HG03175 (cell line): Measurements from ENCODE around the gene PTCSC3.
"Not testable (repeated sequence)": the region's sequence is repeated elsewhere in the genome, so short reads cannot be mapped to it uniquely, and the experiment has no call there.

ENCODE experiments used
- ATAC-seq: cut with Tn5 transposase; IDR thresholded peaks from one replicate; pipeline ENCODE4 v1.9.1; 2021; ENCODE audit warnings: mild to moderate bottlenecking, moderate library complexity; ENCODE audit not compliant: unreplicated experiment

The PTCSC3 gene

DNA sequence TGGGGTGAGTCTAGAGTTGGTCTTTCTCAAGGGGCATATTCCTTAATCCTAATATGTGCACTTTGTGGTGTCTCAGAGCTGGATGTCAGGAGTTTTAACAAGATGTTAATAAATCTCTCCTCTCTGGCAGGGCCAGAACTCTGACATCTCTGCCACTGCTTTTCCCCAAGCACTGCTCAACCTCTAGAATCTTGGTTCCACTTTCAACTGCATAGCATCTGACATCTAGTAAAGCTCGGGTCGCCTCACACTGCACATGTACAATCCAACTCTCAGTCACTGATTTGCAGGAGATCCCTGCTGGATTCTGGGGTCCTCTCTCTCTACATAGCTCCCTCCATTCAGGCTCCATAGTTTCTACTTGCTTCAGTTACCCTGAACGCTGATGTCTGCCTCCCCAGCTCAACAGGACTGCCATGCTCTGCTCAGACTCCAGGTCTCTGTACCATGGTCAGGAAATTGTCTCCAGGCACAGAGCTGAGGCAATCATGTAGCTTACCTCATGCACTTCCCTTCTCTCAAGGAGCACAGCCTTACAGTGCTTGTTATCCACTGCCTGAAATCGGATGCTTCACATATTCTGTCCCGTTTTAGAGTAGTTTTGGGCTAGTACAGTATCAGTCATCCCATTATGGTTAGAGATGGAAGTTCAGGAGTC lies 1.6 kb downstream of the PTCSC3 start:
- no peak for ATAC-seq

- no peak for ATAC-seq
These were observed 3.4 kb downstream of the PTCSC3 start for GRCh38 chr14:36173161-36173560.

DNA sequence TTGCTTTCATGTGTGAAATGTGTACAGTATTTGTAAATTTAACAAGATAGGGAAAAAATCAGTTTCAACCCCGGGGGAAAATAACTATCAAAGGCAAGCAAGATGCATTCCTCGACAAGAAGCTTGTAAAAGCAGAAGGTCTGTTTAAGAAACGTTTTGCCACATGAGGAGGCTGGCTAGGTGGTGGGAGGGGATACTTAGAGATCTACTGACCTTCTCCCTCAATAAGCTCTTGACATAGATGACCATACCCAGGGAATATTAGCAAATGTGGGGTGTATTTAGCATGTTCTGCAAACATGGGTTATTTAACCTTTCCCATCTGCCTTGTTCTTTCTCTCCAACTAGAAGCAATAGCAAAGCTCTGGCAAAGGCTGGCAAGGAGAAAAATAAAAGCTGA lies 4.9 kb downstream of the PTCSC3 start:
- no peak for ATAC-seq

DNA sequence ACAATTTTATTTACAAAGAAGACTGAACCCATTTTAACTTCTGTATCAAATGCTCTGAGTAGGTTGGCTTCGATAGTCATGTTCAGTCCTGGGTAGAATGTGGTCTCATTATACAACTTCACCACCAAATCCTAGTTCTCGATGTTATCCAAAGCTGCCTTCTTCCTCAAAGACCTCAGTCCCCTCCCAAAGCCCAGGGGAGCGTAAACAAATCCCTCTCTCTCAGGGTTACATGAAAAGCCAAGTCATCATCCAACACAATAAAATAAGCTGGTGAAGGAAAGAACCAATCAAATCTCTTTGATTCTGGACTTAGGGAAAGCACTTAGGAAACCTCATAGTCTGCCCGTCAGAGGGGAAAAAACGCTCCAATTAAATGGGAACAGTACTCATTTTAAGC lies 9.1 kb downstream of the PTCSC3 start:
- no peak for ATAC-seq

- ATAC-seq: no peak
These were observed 13.1 kb downstream of the PTCSC3 start for GRCh38 chr14:36163451-36163850.

GRCh38 chr14:36162267-36162666 lies 14.3 kb downstream of the PTCSC3 start:
- no peak for ATAC-seq

GRCh38 chr14:36161776-36162175 lies 14.7 kb downstream of the PTCSC3 start:
- ATAC-seq: no peak

DNA sequence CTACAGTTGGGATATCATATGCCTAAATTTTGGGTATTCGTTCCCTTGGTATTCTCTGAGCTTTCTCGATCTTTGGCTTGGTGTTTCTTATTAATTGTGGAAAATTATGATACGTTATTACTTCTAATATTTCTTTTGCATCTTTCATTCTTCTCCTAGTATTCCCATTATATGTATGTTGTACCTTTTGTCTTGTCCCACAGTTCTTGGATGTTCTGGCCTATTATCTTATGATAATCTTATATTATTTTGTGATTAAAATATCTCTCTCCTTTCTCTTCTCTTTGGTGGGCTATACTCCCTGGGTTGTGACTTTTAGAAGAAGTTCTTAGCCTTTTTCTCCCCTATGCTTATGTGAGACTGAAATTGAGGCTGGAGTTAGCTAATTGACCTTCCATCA lies 25.2 kb downstream of the PTCSC3 start:
- no peak for ATAC-seq

GRCh38 chr14:36134038-36134437 lies 42.5 kb downstream of the PTCSC3 start:
- ATAC-seq: no peak

DNA sequence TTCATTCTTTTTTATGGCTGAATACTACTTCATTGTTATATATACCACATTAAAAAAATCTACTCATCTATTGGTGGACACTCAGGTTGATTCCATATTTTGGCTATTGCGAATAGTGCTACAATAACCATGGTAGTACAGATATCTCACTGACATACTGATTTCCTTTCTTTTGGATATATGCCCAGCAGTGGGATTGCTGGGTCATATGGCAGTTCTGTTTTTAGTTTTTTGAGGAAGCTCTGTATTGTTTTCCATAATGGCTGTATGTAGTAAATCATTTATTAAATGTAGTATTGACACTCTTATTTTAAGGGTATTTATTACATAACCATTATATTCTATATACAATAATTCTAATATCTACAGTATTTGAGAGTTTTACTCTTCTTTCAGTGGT lies 43.7 kb downstream of the PTCSC3 start:
- ATAC-seq: no peak

- ATAC-seq: no peak
These were observed 46.3 kb downstream of the PTCSC3 start for GRCh38 chr14:36130186-36130585.

GRCh38 chr14:36129181-36129580 lies 47.3 kb downstream of the PTCSC3 start:
- ATAC-seq: no peak

GRCh38 chr14:36113341-36113740 lies 63.2 kb downstream of the PTCSC3 start:
- ATAC-seq: no peak

GRCh38 chr14:36111822-36112583 lies 64.5 kb downstream of the PTCSC3 start:
- ATAC-seq: no peak

DNA sequence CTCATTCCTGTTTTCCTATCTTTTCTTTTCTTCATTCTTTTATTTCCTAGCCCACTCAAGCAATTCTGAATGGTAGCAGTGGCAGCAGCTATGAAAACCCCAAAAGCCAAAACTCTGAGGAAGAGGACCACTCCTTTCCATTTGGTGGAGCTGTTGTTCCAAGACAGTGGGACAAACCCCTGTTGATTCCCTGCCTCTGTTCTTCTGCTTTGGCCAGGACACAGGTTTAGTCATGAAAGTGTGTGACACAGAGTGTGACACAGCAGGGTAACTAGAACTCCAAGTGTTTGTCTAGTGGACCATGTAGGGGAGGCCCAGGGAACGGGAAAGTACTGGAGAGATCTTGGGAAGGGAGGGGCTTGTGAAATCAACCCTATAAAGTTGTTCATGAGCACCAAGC lies 71.1 kb downstream of the PTCSC3 start:
- no peak for ATAC-seq

DNA sequence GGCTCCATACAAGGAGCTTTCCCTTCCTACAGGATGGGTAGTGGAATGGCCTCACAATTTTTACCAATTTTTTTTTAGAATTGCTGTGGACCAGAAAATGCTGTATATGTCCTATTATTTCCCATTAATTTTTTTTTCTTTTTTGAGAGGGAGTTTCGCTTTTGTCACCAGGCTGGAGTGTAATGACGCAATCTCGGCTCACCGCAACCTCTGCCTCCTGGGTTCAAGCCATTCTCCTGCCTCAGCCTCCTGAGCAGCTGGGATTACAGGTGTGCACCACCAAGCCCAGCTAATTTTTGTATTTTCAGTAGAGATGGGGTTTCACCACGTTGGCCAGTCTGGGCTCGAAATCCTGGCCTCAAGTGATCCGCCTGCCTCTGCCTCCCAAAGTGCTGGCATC lies 72.3 kb downstream of the PTCSC3 start:
- not testable (repeated sequence) for ATAC-seq

DNA sequence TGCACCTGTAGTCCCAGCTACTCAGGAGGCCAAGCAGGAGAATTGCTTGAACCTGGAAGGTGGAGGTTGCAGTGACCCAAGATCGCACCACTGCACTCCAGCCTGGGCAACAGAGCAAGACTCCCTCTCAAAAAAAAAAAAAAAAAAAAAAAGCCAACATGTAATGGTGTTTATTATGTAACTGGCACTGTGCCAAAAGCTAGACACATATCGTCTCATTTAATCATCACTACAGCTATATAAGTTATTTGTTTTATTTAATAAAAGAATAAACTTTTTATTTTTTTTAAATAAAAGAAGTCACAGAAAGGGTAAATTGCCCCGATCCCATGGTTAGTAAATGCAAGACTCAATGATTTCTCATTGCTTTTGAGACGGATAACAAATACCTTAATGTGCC lies 76.9 kb downstream of the PTCSC3 start:
- ATAC-seq: no peak

- ATAC-seq: no peak
These were observed 79.2 kb downstream of the PTCSC3 start for GRCh38 chr14:36097356-36097755.

DNA sequence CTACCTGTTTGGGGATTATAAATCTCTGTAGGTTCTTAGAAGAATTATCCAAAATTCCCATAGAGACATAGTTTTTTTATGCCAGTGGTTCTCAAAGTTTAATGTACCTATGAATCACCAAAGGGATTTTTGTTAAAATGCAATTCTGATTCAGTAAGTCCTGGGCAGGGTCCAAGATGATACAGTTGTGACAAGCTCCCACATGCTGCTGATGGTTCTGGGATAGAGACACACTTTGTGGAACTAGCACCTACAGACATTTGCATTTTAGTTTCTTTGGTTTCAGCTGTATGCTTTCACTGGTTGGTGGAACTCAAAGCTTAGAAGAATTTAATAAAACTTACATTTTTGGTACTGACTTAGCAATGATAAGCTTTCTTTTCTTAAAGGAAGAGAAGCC lies 80.4 kb downstream of the PTCSC3 start:
- ATAC-seq: no peak

- ATAC-seq: no peak
These were observed 81.6 kb downstream of the PTCSC3 start for GRCh38 chr14:36094963-36095362.

- peak; percentile 84 for ATAC-seq
These were observed 85.4 kb downstream of the PTCSC3 start for GRCh38 chr14:36091096-36091495.

- ATAC-seq: no peak
These were observed 89.1 kb downstream of the PTCSC3 start for GRCh38 chr14:36087411-36087810.
